Measurements from ENCODE around the gene DNER.
"Not testable (repeated sequence)": the region's sequence is repeated elsewhere in the genome, so short reads cannot be mapped to it uniquely, and the experiment has no call there.

The DNER gene

DNA sequence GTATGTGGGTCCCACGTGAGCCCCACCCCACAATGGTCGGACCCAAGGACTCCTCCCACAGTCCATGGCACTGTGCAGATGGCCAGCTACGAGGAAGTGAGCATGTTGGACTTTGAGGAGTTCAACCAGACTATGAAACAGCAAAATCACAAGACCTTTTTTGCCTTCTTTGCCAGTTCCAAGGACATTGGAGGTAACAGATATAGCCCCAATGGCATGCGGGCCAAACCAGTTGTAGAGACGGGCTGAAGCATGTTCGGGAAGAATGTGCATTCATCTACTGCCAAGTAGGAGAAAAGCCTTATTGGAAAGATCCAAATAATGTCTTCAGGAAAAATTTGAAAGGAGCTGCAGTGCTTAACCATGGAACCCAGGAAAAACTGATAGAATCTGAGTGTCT lies 12.6 kb downstream of the DNER start:
- Histone ChIP-seq H3K27me3 (replicated peaks in 2 of 5; ENCODE audit: control insufficient read depth in 4 of 5, insufficient read depth in 5 of 5, low read length in 4 of 5) (peaks cover 0 to 18% (median 4%) of the 10 kb centered on the region in 5 experiments), H3K9me3 (ENCODE audit: control extremely low read depth in 1 of 5, control insufficient read depth in 4 of 5, insufficient read depth in 2 of 5, low read depth in 1 of 5, low read length in 4 of 5) (peaks cover 0 to 3% (median 0%) of the 10 kb centered on the region in 5 experiments), H3K4me1 (ENCODE audit: control extremely low read depth in 1 of 4, control insufficient read depth in 4 of 4, insufficient read depth in 4 of 4, low read length in 3 of 4) (no peaks in the 10 kb centered on the region), H3K4me3 (ENCODE audit: control insufficient read depth in 1 of 7, extremely low read depth in 1 of 7, insufficient read depth in 4 of 7, low read depth in 2 of 7, low read length in 6 of 7) (no peak overlapping the region), H3K27ac (ENCODE audit: insufficient read depth in 1 of 2, low read depth in 1 of 2, low read length in 2 of 2, poor library complexity in 1 of 2, severe bottlenecking in 2 of 2) (no peak overlapping the region), H3K36me3 (ENCODE audit: control insufficient read depth in 4 of 4, insufficient read depth in 4 of 4, low read length in 3 of 4) (no peaks in the 10 kb centered on the region)
- 93% methylated on average over 6 of the region's 6 CpGs for WGBS (ENCODE audit: insufficient coverage)
- POLR2A ChIA-PET = no interaction called here
- DNase-seq = no peak
- CTCF ChIA-PET = interaction anchor here (0.9 kb wide), 1 partner anchor 12 kb away, joined by 3 read pairs; no protein-coding TSS in a partner anchor

DNA sequence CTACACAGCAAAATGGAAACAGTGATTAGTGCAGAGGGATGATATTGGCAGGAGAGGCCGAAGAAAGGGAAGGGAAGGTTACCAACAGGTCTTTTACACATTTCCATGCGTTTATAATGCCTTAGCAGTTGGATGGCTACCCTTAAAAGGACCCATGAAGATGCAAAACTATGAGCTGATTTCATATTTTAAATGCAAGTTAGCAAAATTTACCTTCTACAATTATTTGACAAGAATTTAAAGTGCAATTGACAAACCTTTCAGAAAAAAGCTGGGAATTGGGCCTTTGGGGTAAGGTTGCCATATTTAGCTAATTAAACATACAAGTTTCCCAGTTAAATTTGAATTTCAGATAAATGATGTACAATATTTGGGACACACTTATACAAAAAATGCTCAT lies 13.3 kb downstream of the DNER start:
- 93% methylated on average over 2 of the region's 2 CpGs for WGBS (ENCODE audit: insufficient coverage)
- CTCF ChIA-PET = interaction anchor here (0.6 to 0.9 kb wide), 2 partner anchors 11 to 30 kb away, joined by 3 read pairs; no protein-coding TSS in a partner anchor
- peaks cover 0 to 3% (median 1%) of the 10 kb centered on the region in 5 experiments for H3K9me3 ChIP-seq (ENCODE audit: control extremely low read depth in 1 of 5, control insufficient read depth in 4 of 5, insufficient read depth in 2 of 5, low read depth in 1 of 5, low read length in 4 of 5)
- no peaks in the 10 kb centered on the region for H3K36me3 ChIP-seq (ENCODE audit: control insufficient read depth in 4 of 4, insufficient read depth in 4 of 4, low read length in 3 of 4)
- DNase-seq = no peak
- peaks cover 0 to 13% (median 2%) of the 10 kb centered on the region in 5 experiments for H3K27me3 ChIP-seq (replicated peaks in 2 of 5; ENCODE audit: control insufficient read depth in 4 of 5, insufficient read depth in 5 of 5, low read length in 4 of 5)
- no peaks in the 10 kb centered on the region for H3K4me1 ChIP-seq (ENCODE audit: control extremely low read depth in 1 of 4, control insufficient read depth in 4 of 4, insufficient read depth in 4 of 4, low read length in 3 of 4)
- no peak overlapping the region for H3K4me3 ChIP-seq (ENCODE audit: control insufficient read depth in 1 of 7, extremely low read depth in 1 of 7, insufficient read depth in 4 of 7, low read depth in 2 of 7, low read length in 6 of 7)
- H3K27ac ChIP-seq (ENCODE audit: insufficient read depth in 1 of 2, low read depth in 1 of 2, low read length in 2 of 2, poor library complexity in 1 of 2, severe bottlenecking in 2 of 2) = no peak overlapping the region
- POLR2A ChIA-PET = no interaction called here

DNA sequence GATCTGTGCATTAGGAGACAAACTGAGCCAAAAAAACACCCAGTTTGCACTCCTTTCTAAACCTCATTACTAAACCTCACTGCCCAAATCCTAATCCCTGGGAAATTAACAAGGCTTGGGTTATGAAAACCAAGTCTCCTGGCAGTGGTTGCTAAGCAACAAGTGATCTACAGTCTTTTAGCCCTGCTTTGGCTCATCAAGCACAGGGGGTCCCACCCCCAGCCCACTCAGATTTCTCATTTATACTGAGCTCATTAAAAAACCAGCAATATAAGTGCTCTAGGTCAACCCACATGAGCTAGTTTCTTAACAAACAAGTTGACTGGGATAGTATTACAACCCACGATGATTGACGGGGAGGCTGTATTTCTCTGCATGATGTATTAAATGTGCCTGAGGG lies 18.4 kb downstream of the DNER start:
- Histone ChIP-seq H3K4me3 (ENCODE audit: control insufficient read depth in 1 of 7, extremely low read depth in 1 of 7, insufficient read depth in 4 of 7, low read depth in 2 of 7, low read length in 6 of 7) (no peak overlapping the region), H3K27ac (ENCODE audit: insufficient read depth in 1 of 2, low read depth in 1 of 2, low read length in 2 of 2, poor library complexity in 1 of 2, severe bottlenecking in 2 of 2) (no peak overlapping the region), H3K4me1 (ENCODE audit: control extremely low read depth in 1 of 4, control insufficient read depth in 4 of 4, insufficient read depth in 4 of 4, low read length in 3 of 4) (no peaks in the 10 kb centered on the region), H3K9me3 (ENCODE audit: control extremely low read depth in 1 of 5, control insufficient read depth in 4 of 5, insufficient read depth in 2 of 5, low read depth in 1 of 5, low read length in 4 of 5) (peaks cover 0 to 5% (median 1%) of the 10 kb centered on the region in 5 experiments), H3K36me3 (ENCODE audit: control insufficient read depth in 4 of 4, insufficient read depth in 4 of 4, low read length in 3 of 4) (no peaks in the 10 kb centered on the region), H3K27me3 (replicated peaks in 2 of 5; ENCODE audit: control insufficient read depth in 4 of 5, insufficient read depth in 5 of 5, low read length in 4 of 5) (peaks cover 0 to 4% (median 2%) of the 10 kb centered on the region in 5 experiments)
- no peak for DNase-seq
- CTCF ChIA-PET = no interaction called here
- POLR2A ChIA-PET = no interaction called here
- WGBS (ENCODE audit: insufficient coverage) = 93% methylated on average over 2 of the region's 2 CpGs

DNA sequence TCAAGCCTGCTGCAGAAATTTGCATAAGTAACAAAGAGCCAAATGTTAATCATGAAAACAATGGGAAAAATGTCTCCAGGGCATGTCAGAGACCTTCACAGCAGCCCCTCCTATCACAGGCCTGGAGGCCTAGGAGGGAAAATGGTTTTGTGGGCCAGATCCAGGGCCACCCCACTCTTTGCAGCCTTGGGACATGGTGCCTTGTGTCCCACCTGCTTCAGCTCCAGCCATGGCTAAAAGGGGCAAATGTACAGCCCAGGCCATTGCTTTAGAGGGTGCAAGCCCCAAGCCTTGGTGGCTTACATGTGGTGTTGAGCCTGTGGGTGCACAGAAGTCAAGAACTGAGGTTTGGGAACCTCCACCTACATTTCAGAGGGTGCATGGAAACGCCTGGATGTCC lies 20.5 kb downstream of the DNER start:
- H3K4me1 ChIP-seq (ENCODE audit: control extremely low read depth in 1 of 4, control insufficient read depth in 4 of 4, insufficient read depth in 4 of 4, low read length in 3 of 4); H3K9me3 ChIP-seq (ENCODE audit: control extremely low read depth in 1 of 5, control insufficient read depth in 4 of 5, insufficient read depth in 2 of 5, low read depth in 1 of 5, low read length in 4 of 5); DNase-seq; POLR2A ChIA-PET; CTCF ChIA-PET; H3K27ac ChIP-seq (ENCODE audit: insufficient read depth in 1 of 2, low read depth in 1 of 2, low read length in 2 of 2, poor library complexity in 1 of 2, severe bottlenecking in 2 of 2); H3K27me3 ChIP-seq (replicated peaks in 2 of 5; ENCODE audit: control insufficient read depth in 4 of 5, insufficient read depth in 5 of 5, low read length in 4 of 5); H3K36me3 ChIP-seq (ENCODE audit: control insufficient read depth in 4 of 4, insufficient read depth in 4 of 4, low read length in 3 of 4); H3K4me3 ChIP-seq (ENCODE audit: control insufficient read depth in 1 of 7, extremely low read depth in 1 of 7, insufficient read depth in 4 of 7, low read depth in 2 of 7, low read length in 6 of 7): not testable (repeated sequence)
- no CpG with 5 or more reads among the region's 1 CpG for whole genome bisulfite sequencing (ENCODE audit: insufficient coverage)

DNA sequence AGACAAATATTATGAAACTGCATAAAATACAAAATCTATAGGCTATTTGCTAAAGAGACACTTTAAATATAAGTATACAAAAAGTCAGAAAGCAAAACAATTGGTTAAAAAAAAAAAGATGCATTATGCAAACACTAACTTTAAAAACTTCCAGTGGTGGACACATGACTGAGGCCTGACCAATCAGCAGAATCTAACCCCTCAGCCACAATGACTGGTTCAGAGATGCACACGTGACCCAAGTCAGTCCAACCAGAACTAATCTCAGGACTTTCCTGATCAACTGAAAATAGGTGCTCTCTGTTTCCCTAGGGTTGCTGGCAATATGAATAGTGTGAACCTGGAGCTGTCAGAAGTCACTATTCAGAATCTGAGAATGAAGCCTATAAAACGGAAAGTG lies 22.7 kb downstream of the DNER start:
- no peaks in the 10 kb centered on the region for H3K36me3 ChIP-seq (ENCODE audit: control insufficient read depth in 4 of 4, insufficient read depth in 4 of 4, low read length in 3 of 4)
- CTCF ChIA-PET = no interaction called here
- no peaks in the 10 kb centered on the region for H3K4me1 ChIP-seq (ENCODE audit: control extremely low read depth in 1 of 4, control insufficient read depth in 4 of 4, insufficient read depth in 4 of 4, low read length in 3 of 4)
- peaks cover 0 to 5% (median 0%) of the 10 kb centered on the region in 5 experiments for H3K9me3 ChIP-seq (ENCODE audit: control extremely low read depth in 1 of 5, control insufficient read depth in 4 of 5, insufficient read depth in 2 of 5, low read depth in 1 of 5, low read length in 4 of 5)
- WGBS (ENCODE audit: insufficient coverage) = 100% methylated on average over 2 of the region's 2 CpGs
- no peak overlapping the region for H3K27ac ChIP-seq (ENCODE audit: insufficient read depth in 1 of 2, low read depth in 1 of 2, low read length in 2 of 2, poor library complexity in 1 of 2, severe bottlenecking in 2 of 2)
- no peak overlapping the region for H3K4me3 ChIP-seq (ENCODE audit: control insufficient read depth in 1 of 7, extremely low read depth in 1 of 7, insufficient read depth in 4 of 7, low read depth in 2 of 7, low read length in 6 of 7)
- no peaks in the 10 kb centered on the region for H3K27me3 ChIP-seq (replicated peaks in 2 of 5; ENCODE audit: control insufficient read depth in 4 of 5, insufficient read depth in 5 of 5, low read length in 4 of 5)
- DNase-seq = no peak
- POLR2A ChIA-PET = no interaction called here

DNA sequence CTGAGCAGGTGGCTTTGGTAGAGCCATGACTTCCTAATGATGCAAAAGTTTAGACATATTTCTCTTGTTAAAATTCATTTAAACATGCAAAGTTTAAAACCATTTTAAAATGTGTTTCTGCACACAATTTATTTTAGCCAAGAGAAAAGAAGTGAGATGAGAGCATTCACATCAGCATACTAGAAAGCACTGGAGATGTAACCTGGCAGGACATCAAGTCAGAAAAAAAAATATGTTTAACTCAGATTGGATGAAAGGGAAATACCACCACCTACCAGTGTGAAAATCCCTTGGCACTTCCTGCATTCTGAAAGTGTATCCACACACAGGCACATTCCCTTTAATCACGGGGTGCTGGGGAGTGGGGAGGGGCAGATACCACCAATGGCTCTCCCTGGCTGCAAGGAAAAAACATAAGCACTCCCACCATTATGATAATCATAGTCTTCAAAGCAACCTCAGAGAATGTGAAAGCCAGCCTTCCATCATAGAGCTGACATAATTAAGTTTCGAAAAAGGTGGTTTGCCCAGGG lies 25.0 kb downstream of the DNER start:
- no peak for DNase-seq
- CTCF ChIA-PET = interaction anchor here (0.6 kb wide), 1 partner anchor 12 kb away, joined by 3 read pairs; no protein-coding TSS in a partner anchor
- H3K9me3 ChIP-seq (ENCODE audit: control extremely low read depth in 1 of 5, control insufficient read depth in 4 of 5, insufficient read depth in 2 of 5, low read depth in 1 of 5, low read length in 4 of 5) = peaks cover 0 to 3% (median 0%) of the 10 kb centered on the region in 5 experiments
- WGBS (ENCODE audit: insufficient coverage) = 33% methylated on average over 1 of the region's 2 CpGs
- H3K27ac ChIP-seq (ENCODE audit: insufficient read depth in 1 of 2, low read depth in 1 of 2, low read length in 2 of 2, poor library complexity in 1 of 2, severe bottlenecking in 2 of 2) = no peak overlapping the region
- H3K4me3 ChIP-seq (ENCODE audit: control insufficient read depth in 1 of 7, extremely low read depth in 1 of 7, insufficient read depth in 4 of 7, low read depth in 2 of 7, low read length in 6 of 7) = no peak overlapping the region
- H3K36me3 ChIP-seq (ENCODE audit: control insufficient read depth in 4 of 4, insufficient read depth in 4 of 4, low read length in 3 of 4) = no peaks in the 10 kb centered on the region
- POLR2A ChIA-PET = no interaction called here
- no peaks in the 10 kb centered on the region for H3K4me1 ChIP-seq (ENCODE audit: control extremely low read depth in 1 of 4, control insufficient read depth in 4 of 4, insufficient read depth in 4 of 4, low read length in 3 of 4)
- H3K27me3 ChIP-seq (replicated peaks in 2 of 5; ENCODE audit: control insufficient read depth in 4 of 5, insufficient read depth in 5 of 5, low read length in 4 of 5) = no peaks in the 10 kb centered on the region

DNA sequence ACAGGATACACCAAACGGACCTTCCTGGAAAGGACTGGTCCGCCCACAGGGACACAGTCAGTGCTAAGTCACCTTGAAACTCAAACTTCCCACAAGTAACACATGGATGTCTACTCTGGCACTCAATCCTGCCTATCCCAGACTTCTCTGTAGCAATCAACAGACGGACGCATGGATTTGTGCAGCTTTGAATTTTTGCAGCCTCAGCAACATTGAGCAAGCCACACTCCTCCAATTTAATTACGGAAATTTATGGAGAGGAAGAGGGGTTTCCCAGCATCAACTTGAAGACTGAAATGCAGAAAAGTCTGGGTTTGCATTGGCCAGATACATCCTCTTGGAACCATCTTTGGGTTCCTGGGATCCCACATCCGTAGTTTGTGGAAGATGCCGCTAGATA lies 26.2 kb downstream of the DNER start:
- H3K4me3 ChIP-seq (ENCODE audit: control insufficient read depth in 1 of 7, extremely low read depth in 1 of 7, insufficient read depth in 4 of 7, low read depth in 2 of 7, low read length in 6 of 7) = no peak overlapping the region

More for the DNA sequence above, 26.2 kb downstream of the DNER start:
- DNase-seq = no peak
- H3K36me3 ChIP-seq (ENCODE audit: control insufficient read depth in 4 of 4, insufficient read depth in 4 of 4, low read length in 3 of 4) = no peaks in the 10 kb centered on the region
- H3K9me3 ChIP-seq (ENCODE audit: control extremely low read depth in 1 of 5, control insufficient read depth in 4 of 5, insufficient read depth in 2 of 5, low read depth in 1 of 5, low read length in 4 of 5) = no peaks in the 10 kb centered on the region
- ChIA-PET POLR2A (no interaction called here), CTCF (no interaction called here)
- no peaks in the 10 kb centered on the region for H3K4me1 ChIP-seq (ENCODE audit: control extremely low read depth in 1 of 4, control insufficient read depth in 4 of 4, insufficient read depth in 4 of 4, low read length in 3 of 4)
- H3K27me3 ChIP-seq (replicated peaks in 2 of 5; ENCODE audit: control insufficient read depth in 4 of 5, insufficient read depth in 5 of 5, low read length in 4 of 5) = no peaks in the 10 kb centered on the region
- 100% methylated on average over 4 of the region's 7 CpGs for WGBS (ENCODE audit: insufficient coverage)
- H3K27ac ChIP-seq (ENCODE audit: insufficient read depth in 1 of 2, low read depth in 1 of 2, low read length in 2 of 2, poor library complexity in 1 of 2, severe bottlenecking in 2 of 2) = no peak overlapping the region

Measured in common myeloid progenitor, CD34-positive (primary cell).